Vagina (tissue), 2 donors: ENCODE data around the gene DMD.

Experiments used
- POLR2AphosphoS5 ChIP-seq, 2 donors: sonication (generic); formaldehyde crosslinking; IDR thresholded peaks; one replicate each; pipeline ENCODE4 v1.9.0; 2017; ENCODE audit warnings: antibody characterized with exemption in 2 of 2, mild to moderate bottlenecking in 2 of 2, low read depth in 1 of 2; ENCODE audit not compliant: insufficient read depth in 1 of 2
- TF ChIP-seq, protein P1 (sequence below), 3 experiments: fragments of 450-650 bp in 2 of 3; fragments of 200-600 bp in 1 of 3; sonication (generic) in 1 of 3; IDR thresholded peaks; one replicate each; pipeline ENCODE4 v1.5.1; 2017 to 2019; ENCODE audit warnings: antibody characterized with exemption in 3 of 3, mild to moderate bottlenecking in 2 of 3, moderate library complexity in 2 of 3

- TF ChIP-seq, protein P1, sequence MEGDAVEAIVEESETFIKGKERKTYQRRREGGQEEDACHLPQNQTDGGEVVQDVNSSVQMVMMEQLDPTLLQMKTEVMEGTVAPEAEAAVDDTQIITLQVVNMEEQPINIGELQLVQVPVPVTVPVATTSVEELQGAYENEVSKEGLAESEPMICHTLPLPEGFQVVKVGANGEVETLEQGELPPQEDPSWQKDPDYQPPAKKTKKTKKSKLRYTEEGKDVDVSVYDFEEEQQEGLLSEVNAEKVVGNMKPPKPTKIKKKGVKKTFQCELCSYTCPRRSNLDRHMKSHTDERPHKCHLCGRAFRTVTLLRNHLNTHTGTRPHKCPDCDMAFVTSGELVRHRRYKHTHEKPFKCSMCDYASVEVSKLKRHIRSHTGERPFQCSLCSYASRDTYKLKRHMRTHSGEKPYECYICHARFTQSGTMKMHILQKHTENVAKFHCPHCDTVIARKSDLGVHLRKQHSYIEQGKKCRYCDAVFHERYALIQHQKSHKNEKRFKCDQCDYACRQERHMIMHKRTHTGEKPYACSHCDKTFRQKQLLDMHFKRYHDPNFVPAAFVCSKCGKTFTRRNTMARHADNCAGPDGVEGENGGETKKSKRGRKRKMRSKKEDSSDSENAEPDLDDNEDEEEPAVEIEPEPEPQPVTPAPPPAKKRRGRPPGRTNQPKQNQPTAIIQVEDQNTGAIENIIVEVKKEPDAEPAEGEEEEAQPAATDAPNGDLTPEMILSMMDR (IDR thresholded peaks at IDR 0.05), result no peak
- TF ChIP-seq POLR2AphosphoS5 (IDR thresholded peaks at IDR 0.05; ENCODE audit: insufficient read depth in 1 of 2, low read depth in 1 of 2), result no peak
These were observed 1558.7 kb downstream of the DMD start for GRCh38 chrX:31652650-31653049.
